Measurements from ENCODE around the gene SEMA7A. TPM values are rescaled to one million over a fixed set of nuclear protein-coding genes. Genes with fewer than 3 reads are reported as not detected.

SEMA7A gene
- polyA plus RNA-seq, 1 of the 3 experiments (the other 2 are of a cell fraction) = 1.3 TPM

DNA sequence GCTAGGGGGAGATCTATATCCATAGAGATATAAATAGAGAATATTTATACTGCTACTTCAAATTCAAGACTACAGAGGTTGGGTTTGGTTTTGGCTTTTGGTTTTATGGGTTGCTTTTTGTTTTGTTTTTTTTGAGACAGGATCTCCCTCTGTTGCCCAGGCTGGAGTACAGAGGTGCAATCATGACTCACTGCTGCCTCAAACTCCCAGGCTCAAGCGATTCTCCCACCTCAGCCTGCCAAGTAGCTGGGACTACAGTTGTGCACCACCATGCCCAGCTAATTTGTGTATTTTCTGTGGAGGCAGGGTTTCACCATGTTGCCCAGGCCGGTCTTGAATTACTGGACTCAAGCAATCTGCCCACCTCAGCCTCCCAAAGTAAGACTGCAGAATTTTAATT is 31.1 kb upstream of the SEMA7A start:
- Histone ChIP-seq H3K9me3 (no peaks in the 10 kb centered on the region), H4K20me1 (ENCODE audit: insufficient read depth) (no peaks in the 10 kb centered on the region), H3K9me2 (no peaks in the 10 kb centered on the region), H3K9ac (no peak overlapping the region), H3K36me3 (replicated peaks in 1 of 2; ENCODE audit: control insufficient read depth in 1 of 2, insufficient read depth in 2 of 2, low read length in 1 of 2) (peaks cover 2 to 19% of the 10 kb centered on the region in 2 experiments), H2AFZ (ENCODE audit: low read depth) (no peak overlapping the region), H3K79me2 (ENCODE audit: insufficient read depth) (peaks cover 22% of the 10 kb centered on the region), H3K4me3 (ENCODE audit: low read depth in 2 of 2, low read length in 1 of 2) (no peak overlapping the region), H3K4me2 (no peak overlapping the region), H3F3A (replicated peaks; ENCODE audit: insufficient read depth) (peaks cover 4% of the 10 kb centered on the region), H3K4me1 (ENCODE audit: control insufficient read depth in 1 of 2, insufficient read depth in 2 of 2, low read depth in 1 of 2, low read length in 1 of 2) (peaks cover 0 to 6% of the 10 kb centered on the region in 2 experiments; a peak in 1 of 4 replicates), H3K27me3 (ENCODE audit: insufficient read depth) (no peaks in the 10 kb centered on the region), H3K27ac (ENCODE audit: low read depth in 2 of 2, low read length in 1 of 2) (no peak overlapping the region)
- 89% methylated on average over 2 of the region's 2 CpGs for WGBS (ENCODE audit: low lambda C conversion rate)
- ChIA-PET POLR2A (no interaction called here), CTCF (no interaction called here)
- DNase-seq = no peak
- TF ChIP-seq, protein P1, sequence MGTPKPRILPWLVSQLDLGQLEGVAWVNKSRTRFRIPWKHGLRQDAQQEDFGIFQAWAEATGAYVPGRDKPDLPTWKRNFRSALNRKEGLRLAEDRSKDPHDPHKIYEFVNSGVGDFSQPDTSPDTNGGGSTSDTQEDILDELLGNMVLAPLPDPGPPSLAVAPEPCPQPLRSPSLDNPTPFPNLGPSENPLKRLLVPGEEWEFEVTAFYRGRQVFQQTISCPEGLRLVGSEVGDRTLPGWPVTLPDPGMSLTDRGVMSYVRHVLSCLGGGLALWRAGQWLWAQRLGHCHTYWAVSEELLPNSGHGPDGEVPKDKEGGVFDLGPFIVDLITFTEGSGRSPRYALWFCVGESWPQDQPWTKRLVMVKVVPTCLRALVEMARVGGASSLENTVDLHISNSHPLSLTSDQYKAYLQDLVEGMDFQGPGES (IDR thresholded peaks at IDR 0.05; ENCODE audit: low read depth, low read length) = no peak
- TF ChIP-seq, protein P2, sequence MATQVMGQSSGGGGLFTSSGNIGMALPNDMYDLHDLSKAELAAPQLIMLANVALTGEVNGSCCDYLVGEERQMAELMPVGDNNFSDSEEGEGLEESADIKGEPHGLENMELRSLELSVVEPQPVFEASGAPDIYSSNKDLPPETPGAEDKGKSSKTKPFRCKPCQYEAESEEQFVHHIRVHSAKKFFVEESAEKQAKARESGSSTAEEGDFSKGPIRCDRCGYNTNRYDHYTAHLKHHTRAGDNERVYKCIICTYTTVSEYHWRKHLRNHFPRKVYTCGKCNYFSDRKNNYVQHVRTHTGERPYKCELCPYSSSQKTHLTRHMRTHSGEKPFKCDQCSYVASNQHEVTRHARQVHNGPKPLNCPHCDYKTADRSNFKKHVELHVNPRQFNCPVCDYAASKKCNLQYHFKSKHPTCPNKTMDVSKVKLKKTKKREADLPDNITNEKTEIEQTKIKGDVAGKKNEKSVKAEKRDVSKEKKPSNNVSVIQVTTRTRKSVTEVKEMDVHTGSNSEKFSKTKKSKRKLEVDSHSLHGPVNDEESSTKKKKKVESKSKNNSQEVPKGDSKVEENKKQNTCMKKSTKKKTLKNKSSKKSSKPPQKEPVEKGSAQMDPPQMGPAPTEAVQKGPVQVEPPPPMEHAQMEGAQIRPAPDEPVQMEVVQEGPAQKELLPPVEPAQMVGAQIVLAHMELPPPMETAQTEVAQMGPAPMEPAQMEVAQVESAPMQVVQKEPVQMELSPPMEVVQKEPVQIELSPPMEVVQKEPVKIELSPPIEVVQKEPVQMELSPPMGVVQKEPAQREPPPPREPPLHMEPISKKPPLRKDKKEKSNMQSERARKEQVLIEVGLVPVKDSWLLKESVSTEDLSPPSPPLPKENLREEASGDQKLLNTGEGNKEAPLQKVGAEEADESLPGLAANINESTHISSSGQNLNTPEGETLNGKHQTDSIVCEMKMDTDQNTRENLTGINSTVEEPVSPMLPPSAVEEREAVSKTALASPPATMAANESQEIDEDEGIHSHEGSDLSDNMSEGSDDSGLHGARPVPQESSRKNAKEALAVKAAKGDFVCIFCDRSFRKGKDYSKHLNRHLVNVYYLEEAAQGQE (IDR thresholded peaks at IDR 0.05; ENCODE audit: low read depth, low read length) = no peak
- TF ChIP-seq, protein P3, sequence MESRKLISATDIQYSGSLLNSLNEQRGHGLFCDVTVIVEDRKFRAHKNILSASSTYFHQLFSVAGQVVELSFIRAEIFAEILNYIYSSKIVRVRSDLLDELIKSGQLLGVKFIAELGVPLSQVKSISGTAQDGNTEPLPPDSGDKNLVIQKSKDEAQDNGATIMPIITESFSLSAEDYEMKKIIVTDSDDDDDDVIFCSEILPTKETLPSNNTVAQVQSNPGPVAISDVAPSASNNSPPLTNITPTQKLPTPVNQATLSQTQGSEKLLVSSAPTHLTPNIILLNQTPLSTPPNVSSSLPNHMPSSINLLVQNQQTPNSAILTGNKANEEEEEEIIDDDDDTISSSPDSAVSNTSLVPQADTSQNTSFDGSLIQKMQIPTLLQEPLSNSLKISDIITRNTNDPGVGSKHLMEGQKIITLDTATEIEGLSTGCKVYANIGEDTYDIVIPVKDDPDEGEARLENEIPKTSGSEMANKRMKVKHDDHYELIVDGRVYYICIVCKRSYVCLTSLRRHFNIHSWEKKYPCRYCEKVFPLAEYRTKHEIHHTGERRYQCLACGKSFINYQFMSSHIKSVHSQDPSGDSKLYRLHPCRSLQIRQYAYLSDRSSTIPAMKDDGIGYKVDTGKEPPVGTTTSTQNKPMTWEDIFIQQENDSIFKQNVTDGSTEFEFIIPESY (IDR thresholded peaks at IDR 0.05; ENCODE audit: borderline replicate concordance, low read depth) = no peak
- TF ChIP-seq TAF1 (IDR thresholded peaks at IDR 0.05; ENCODE audit: borderline replicate concordance, low read depth, low read length) (no peak), RAD21 (IDR thresholded peaks at IDR 0.05; ENCODE audit: low read length) (no peak)

DNA sequence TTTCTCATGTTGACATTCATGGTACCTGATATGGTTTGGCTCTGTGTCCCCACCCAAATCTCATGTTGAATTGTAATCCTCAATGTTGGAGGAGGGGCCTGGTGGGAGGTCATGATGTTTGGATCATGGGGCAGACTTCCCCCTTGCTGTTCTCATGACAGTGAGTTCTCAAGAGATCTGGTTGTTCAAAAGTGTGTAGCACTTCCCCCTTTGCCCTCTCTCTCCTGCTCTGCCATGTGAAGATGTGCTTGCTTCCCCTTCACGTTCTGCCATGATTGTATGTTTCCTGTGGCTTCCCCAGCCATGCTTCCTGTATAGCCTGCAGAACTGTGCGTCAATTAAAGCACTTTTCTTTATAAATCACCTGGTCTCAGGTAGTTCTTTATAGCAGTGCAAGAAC is 30.5 kb upstream of the SEMA7A start:
- CTCF ChIA-PET = no interaction called here
- Histone ChIP-seq H3K27ac (ENCODE audit: low read depth in 2 of 2, low read length in 1 of 2) (no peak overlapping the region), H3K9me3 (no peaks in the 10 kb centered on the region), H3F3A (replicated peaks; ENCODE audit: insufficient read depth) (peaks cover 4% of the 10 kb centered on the region), H3K9me2 (no peaks in the 10 kb centered on the region), H3K9ac (no peak overlapping the region), H3K4me3 (ENCODE audit: low read depth in 2 of 2, low read length in 1 of 2) (no peak overlapping the region), H2AFZ (ENCODE audit: low read depth) (no peak overlapping the region), H3K79me2 (ENCODE audit: insufficient read depth) (peaks cover 28% of the 10 kb centered on the region), H4K20me1 (ENCODE audit: insufficient read depth) (no peaks in the 10 kb centered on the region), H3K4me2 (no peak overlapping the region), H3K27me3 (ENCODE audit: insufficient read depth) (no peaks in the 10 kb centered on the region), H3K4me1 (ENCODE audit: control insufficient read depth in 1 of 2, insufficient read depth in 2 of 2, low read depth in 1 of 2, low read length in 1 of 2) (peaks cover 0 to 6% of the 10 kb centered on the region in 2 experiments; a peak in 1 of 4 replicates), H3K36me3 (replicated peaks in 1 of 2; ENCODE audit: control insufficient read depth in 1 of 2, insufficient read depth in 2 of 2, low read length in 1 of 2) (peaks cover 2 to 19% of the 10 kb centered on the region in 2 experiments)
- WGBS (ENCODE audit: low lambda C conversion rate) = 92% methylated on average over 2 of the region's 2 CpGs
- DNase-seq = no peak
- POLR2A ChIA-PET = no interaction called here
- TF ChIP-seq TCF12 (IDR thresholded peaks at IDR 0.05) (no peak), TEAD4 (IDR thresholded peaks at IDR 0.05; ENCODE audit: borderline replicate concordance, insufficient read depth) (no peak), RAD21 (IDR thresholded peaks at IDR 0.05; ENCODE audit: low read length) (no peak), GABPA (IDR thresholded peaks at IDR 0.05; ENCODE audit: low read depth) (no peak), EP300 (IDR thresholded peaks at IDR 0.05; ENCODE audit: borderline replicate concordance in 1 of 2, low read depth in 1 of 2, low read length in 1 of 2) (no peak), NRF1 (IDR thresholded peaks at IDR 0.05; ENCODE audit: low read depth, low read length) (no peak), YY1 (IDR thresholded peaks at IDR 0.05; ENCODE audit: low read depth) (no peak), FOSL2 (IDR thresholded peaks at IDR 0.05; ENCODE audit: borderline replicate concordance, low read depth) (no peak), GATA2 (CRISPR knock-in tag; IDR thresholded peaks at IDR 0.05) (no peak), MEF2A (IDR thresholded peaks at IDR 0.05; ENCODE audit: borderline replicate concordance, low read depth) (no peak)
- TF ChIP-seq, protein P4, sequence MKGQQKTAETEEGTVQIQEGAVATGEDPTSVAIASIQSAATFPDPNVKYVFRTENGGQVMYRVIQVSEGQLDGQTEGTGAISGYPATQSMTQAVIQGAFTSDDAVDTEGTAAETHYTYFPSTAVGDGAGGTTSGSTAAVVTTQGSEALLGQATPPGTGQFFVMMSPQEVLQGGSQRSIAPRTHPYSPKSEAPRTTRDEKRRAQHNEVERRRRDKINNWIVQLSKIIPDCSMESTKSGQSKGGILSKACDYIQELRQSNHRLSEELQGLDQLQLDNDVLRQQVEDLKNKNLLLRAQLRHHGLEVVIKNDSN (IDR thresholded peaks at IDR 0.05; ENCODE audit: borderline replicate concordance, low read depth) = no peak
- TF ChIP-seq, protein P5, sequence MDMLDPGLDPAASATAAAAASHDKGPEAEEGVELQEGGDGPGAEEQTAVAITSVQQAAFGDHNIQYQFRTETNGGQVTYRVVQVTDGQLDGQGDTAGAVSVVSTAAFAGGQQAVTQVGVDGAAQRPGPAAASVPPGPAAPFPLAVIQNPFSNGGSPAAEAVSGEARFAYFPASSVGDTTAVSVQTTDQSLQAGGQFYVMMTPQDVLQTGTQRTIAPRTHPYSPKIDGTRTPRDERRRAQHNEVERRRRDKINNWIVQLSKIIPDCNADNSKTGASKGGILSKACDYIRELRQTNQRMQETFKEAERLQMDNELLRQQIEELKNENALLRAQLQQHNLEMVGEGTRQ (IDR thresholded peaks at IDR 0.05; ENCODE audit: borderline replicate concordance, low read depth, low read length) = no peak
- TF ChIP-seq, protein P6, sequence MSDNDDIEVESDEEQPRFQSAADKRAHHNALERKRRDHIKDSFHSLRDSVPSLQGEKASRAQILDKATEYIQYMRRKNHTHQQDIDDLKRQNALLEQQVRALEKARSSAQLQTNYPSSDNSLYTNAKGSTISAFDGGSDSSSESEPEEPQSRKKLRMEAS (IDR thresholded peaks at IDR 0.05; ENCODE audit: low read depth) = no peak
